ENCODE results near the gene LPIN2. TPM values are rescaled to one million over a fixed set of nuclear protein-coding genes. Genes with fewer than 3 reads are reported as not detected.
A peak's percentile ranks its signal among the peaks of the same experiment; 100 is the strongest.

Gene LPIN2
- total RNA-seq, 1 donor from 2014 or later: 24.9 TPM

GRCh38 chr18:3041843-3042242 is 28.9 kb upstream of the LPIN2 start:
- Histone ChIP-seq H3K27me3 (ENCODE audit: control insufficient read depth, insufficient read depth, low read length) (no peaks in the 10 kb centered on the region), H3K36me3 (ENCODE audit: control insufficient read depth, insufficient read depth, low read length) (no peaks in the 10 kb centered on the region), H3K4me3 (ENCODE audit: low read depth, low read length) (no peak overlapping the region)
- TF ChIP-seq CTCF (IDR thresholded peaks at IDR 0.05; ENCODE audit: insufficient read depth, low read length, poor library complexity, severe bottlenecking): no peak
- DNase-seq (ENCODE audit: low read depth): no peak

GRCh38 chr18:3040881-3041280 is 27.9 kb upstream of the LPIN2 start:
- TF ChIP-seq CTCF (IDR thresholded peaks at IDR 0.05; ENCODE audit: insufficient read depth, low read length, poor library complexity, severe bottlenecking): no peak
- DNase-seq (ENCODE audit: low read depth): no peak
- H3K36me3 ChIP-seq (ENCODE audit: control insufficient read depth, insufficient read depth, low read length): no peaks in the 10 kb centered on the region
- H3K4me3 ChIP-seq (ENCODE audit: low read depth, low read length): no peak overlapping the region
- no peaks in the 10 kb centered on the region for H3K27me3 ChIP-seq (ENCODE audit: control insufficient read depth, insufficient read depth, low read length)

- no peak for TF ChIP-seq CTCF (IDR thresholded peaks at IDR 0.05; ENCODE audit: insufficient read depth, low read length, poor library complexity, severe bottlenecking)
- H3K27me3 ChIP-seq (ENCODE audit: control insufficient read depth, insufficient read depth, low read length): no peaks in the 10 kb centered on the region
- DNase-seq (ENCODE audit: low read depth): no peak
- no peak overlapping the region for H3K4me3 ChIP-seq (ENCODE audit: low read depth, low read length)
- no peaks in the 10 kb centered on the region for H3K36me3 ChIP-seq (ENCODE audit: control insufficient read depth, insufficient read depth, low read length)
These were observed 27.2 kb upstream of the LPIN2 start for GRCh38 chr18:3040173-3040572.

GRCh38 chr18:3037423-3037915 is 24.5 kb upstream of the LPIN2 start:
- peak; percentile 26 for DNase-seq (ENCODE audit: low read depth)
- no peak for TF ChIP-seq CTCF (IDR thresholded peaks at IDR 0.05; ENCODE audit: insufficient read depth, low read length, poor library complexity, severe bottlenecking)
- Histone ChIP-seq H3K4me3 (ENCODE audit: low read depth, low read length) (no peak overlapping the region), H3K36me3 (ENCODE audit: control insufficient read depth, insufficient read depth, low read length) (no peaks in the 10 kb centered on the region), H3K27me3 (ENCODE audit: control insufficient read depth, insufficient read depth, low read length) (no peaks in the 10 kb centered on the region)

- no peak for DNase-seq (ENCODE audit: low read depth)
- Histone ChIP-seq H3K36me3 (ENCODE audit: control insufficient read depth, insufficient read depth, low read length) (no peaks in the 10 kb centered on the region), H3K27me3 (ENCODE audit: control insufficient read depth, insufficient read depth, low read length) (no peaks in the 10 kb centered on the region), H3K4me3 (ENCODE audit: low read depth, low read length) (no peak overlapping the region)
- no peak for TF ChIP-seq CTCF (IDR thresholded peaks at IDR 0.05; ENCODE audit: insufficient read depth, low read length, poor library complexity, severe bottlenecking)
These were observed 23.2 kb upstream of the LPIN2 start for GRCh38 chr18:3036108-3036507.

GRCh38 chr18:3035635-3036034 is 22.7 kb upstream of the LPIN2 start:
- no peaks in the 10 kb centered on the region for H3K27me3 ChIP-seq (ENCODE audit: control insufficient read depth, insufficient read depth, low read length)
- no peaks in the 10 kb centered on the region for H3K36me3 ChIP-seq (ENCODE audit: control insufficient read depth, insufficient read depth, low read length)
- no peak overlapping the region for H3K4me3 ChIP-seq (ENCODE audit: low read depth, low read length)
- no peak for DNase-seq (ENCODE audit: low read depth)
- TF ChIP-seq CTCF (IDR thresholded peaks at IDR 0.05; ENCODE audit: insufficient read depth, low read length, poor library complexity, severe bottlenecking): no peak

All from kidney epithelial cell (primary cell).